B cell (primary cell): ENCODE results near the gene ERC1.

Experiments
- CTCF ChIP-seq: fragments of 200-600 bp; IDR thresholded peaks from one replicate; pipeline ENCODE4 v1.8.0; 2022; ENCODE audit warnings: antibody characterized with exemption, mild to moderate bottlenecking
- EZH2 ChIP-seq: IDR thresholded peaks from 2 replicates; pipeline ENCODE4 v1.6.1; 2012; ENCODE audit warnings: borderline replicate concordance, low read depth, mild to moderate bottlenecking, moderate library complexity, low read length; ENCODE audit not compliant: insufficient read depth, poor library complexity, severe bottlenecking

- TF ChIP-seq CTCF: no peak
- no peak for TF ChIP-seq EZH2
Observed at GRCh38 chr12:1131811-1132224, 140.8 kb downstream of the ERC1 start.
